GM12878 (cell line): Measurements from ENCODE around the gene CEP57. TPM values are rescaled to one million over a fixed set of nuclear protein-coding genes. Genes with fewer than 3 reads are reported as not detected.

ENCODE experiments used
- ATAC-seq: fragments of 200-7000 bp; cut with Tn5 transposase; 3 replicates; pipeline ENCODE4 v1.9.1; 2020; ENCODE audit warnings: mild to moderate bottlenecking, moderate library complexity
- BruUV-seq: library from RNA; stranded (reverse); fragments of 400-500 nt; replicated peaks from 2 replicates; lab custom pipeline; 2021; lab: Mats Ljungman, UMichigan
- CTCF ChIA-PET: fragments of 300-600 bp; sonication (Branson Sonifier 250); formaldehyde crosslinking; extraction: SDS; loops from one replicate; lab custom pipeline; 2021; ENCODE audit warnings: inconsistent platforms; lab: Yijun Ruan, JAX
- POLR2A ChIA-PET: fragments of 350-600 bp; formaldehyde crosslinking; extraction: SDS; loops from one replicate; lab custom pipeline; 2021; ENCODE audit warnings: inconsistent platforms; lab: Charles Lee
- RAD21 ChIA-PET: fragments of 300-600 bp; sonication (Branson Sonifier 250); formaldehyde crosslinking; loops from one replicate; lab custom pipeline; 2023; ENCODE audit warnings: antibody characterized with exemption; ENCODE audit not compliant: unreplicated experiment; lab: Charles Lee
- SMC1A ChIA-PET: fragments of 300-600 bp; sonication (Branson Sonifier 250); formaldehyde crosslinking; loops from one replicate; lab custom pipeline; 2023; ENCODE audit not compliant: unreplicated experiment, uncharacterized antibody; lab: Charles Lee
- DNase-seq: peaks from one replicate; pipeline ENCODE4 v3.0.0-alpha.2; 2011; ENCODE audit warnings: low read depth, low spot score
- FAIRE-seq: peaks from 3 replicates; lab custom pipeline; 2011; peaks lifted over from hg19 to GRCh38; lab: Jason Lieb, UNC
- H2AFZ ChIP-seq: 2 replicates; pipeline ENCODE4 v1.6.0; 2011; ENCODE audit warnings: low read depth, low read length, control low read depth; ENCODE audit not compliant: control insufficient read depth
- H3K27ac ChIP-seq: 2 replicates; pipeline ENCODE4 v1.5.1; 2011; ENCODE audit warnings: control low read depth; ENCODE audit not compliant: control insufficient read depth, insufficient read depth
- H3K27me3 ChIP-seq, 2 experiments: replicated peaks in 1 of 2; 2 replicates each; pipeline versions ENCODE4 v1.6.0 to v1.6.1; 2011; ENCODE audit warnings: low read length in 1 of 2; ENCODE audit not compliant: control insufficient read depth in 2 of 2, insufficient read depth in 2 of 2
- H3K36me3 ChIP-seq, 2 experiments: 2 replicates each; pipeline ENCODE4 v1.5.1; 2011; ENCODE audit warnings: low read length in 1 of 2; ENCODE audit not compliant: control insufficient read depth in 2 of 2, insufficient read depth in 2 of 2
- H3K4me1 ChIP-seq: 2 replicates; pipeline ENCODE4 v1.6.1; 2011; ENCODE audit warnings: mild to moderate bottlenecking, low read length, moderate library complexity, mixed read lengths; ENCODE audit not compliant: control insufficient read depth, insufficient read depth
- H3K4me2 ChIP-seq: 2 replicates; pipeline ENCODE4 v1.6.0; 2011; ENCODE audit warnings: control low read depth; ENCODE audit not compliant: control insufficient read depth, insufficient read depth
- H3K4me3 ChIP-seq: fragments of 200-600 bp; sonication (generic); 2 replicates; pipeline ENCODE4 v1.5.1; 2016
- H3K79me2 ChIP-seq: 2 replicates; pipeline ENCODE4 v1.6.0; 2011; ENCODE audit warnings: low read length; ENCODE audit not compliant: control insufficient read depth, insufficient read depth
- H3K9ac ChIP-seq: 2 replicates; pipeline ENCODE4 v1.8.0; 2011; ENCODE audit warnings: low read length, control low read depth, mixed read lengths; ENCODE audit not compliant: control insufficient read depth, insufficient read depth
- H3K9me3 ChIP-seq: replicated peaks from 3 replicates; pipeline ENCODE4 v1.5.1; 2011; ENCODE audit warnings: mild to moderate bottlenecking, low read length; ENCODE audit not compliant: control insufficient read depth, insufficient read depth
- H4K20me1 ChIP-seq: 2 replicates; pipeline ENCODE4 v1.6.0; 2011; ENCODE audit not compliant: control insufficient read depth, insufficient read depth
- CHD4 ChIP-seq: fragments of 200-600 bp; sonication (generic); IDR thresholded peaks from 2 replicates; pipeline ENCODE4 v1.6.1; 2016; ENCODE audit warnings: mild to moderate bottlenecking
- IKZF2 ChIP-seq, 2 experiments: fragments of 450-650 bp; IDR thresholded peaks; 2 replicates each; pipeline ENCODE4 v1.6.1; 2017; ENCODE audit warnings: mild to moderate bottlenecking in 2 of 2, moderate library complexity in 2 of 2
- POU2F2 ChIP-seq: IDR thresholded peaks from 3 replicates; pipeline ENCODE4 v1.6.1; 2011; ENCODE audit warnings: low read depth, mild to moderate bottlenecking, low read length, borderline replicate concordance
- SIN3A ChIP-seq: IDR thresholded peaks from 2 replicates; pipeline ENCODE4 v1.6.1; 2012; ENCODE audit warnings: low read depth, low read length, improper control_type of control experiment
- WGBS: methylation state at CpG from one replicate; pipeline ENCODE4 v1.1.6; 2016; ENCODE audit warnings: low lambda C conversion rate; ENCODE audit not compliant: insufficient replicate concordance, insufficient coverage; ENCODE audit errors: missing lambda C conversion rate; 5-methylcytosine and 5-hydroxymethylcytosine counted together
- in situ Hi-C: fragments of 300-500 bp; cut with MboI; formaldehyde crosslinking; loops from 9 replicates; pipeline ENCODE4 v1.14.3; 2018; ENCODE audit warnings: mixed read lengths
- intact Hi-C: fragments of 100-400 bp; cut with micrococcal nuclease; formaldehyde crosslinking; loops from one replicate; pipeline ENCODE4 v1.14.2; 2022; ENCODE audit not compliant: unreplicated experiment
- polyA plus RNA-seq, 11 experiments: library from polyadenylated mRNA; depleted of rRNA in 4 of 11; unstranded in 6 of 11; stranded (reverse) in 5 of 11; fragments of >200 nt; fragmentation: Nextera tagmentation in 4 of 11; fragmentation: Illumina TruSeq in 1 of 11; extraction: Ambion mirVana in 4 of 11; extraction: Trizol in 1 of 11; gene quantifications; 1 replicate in 1 of 11; 2 replicates in 10 of 11; pipeline versions ENCODE4 v1.2.1 to v1.2.3, GENCODE V29; 2011 to 2016; ENCODE audit warnings: inconsistent platforms in 2 of 11, missing spikeins in 2 of 11, low read depth in 1 of 11
- total RNA-seq, 4 experiments: library from RNA; depleted of rRNA in 3 of 4; stranded (reverse); fragments of >200 nt in 3 of 4; fragmentation: Illumina TruSeq in 1 of 4; extraction: Trizol in 1 of 4; gene quantifications; 2 replicates each; pipeline versions ENCODE4 v1.2.1 to v1.2.3, GENCODE V29; 2013 to 2021
- TF ChIP-seq, protein P1 (sequence below): IDR thresholded peaks from 2 replicates; pipeline ENCODE4 v1.6.1; 2011; ENCODE audit warnings: low read depth, mild to moderate bottlenecking, low read length, moderate library complexity, borderline replicate concordance; ENCODE audit errors: extremely low read depth

CEP57 gene
- total and polyA plus RNA-seq, 10 of the 15 experiments (the other 5 are each of a cell fraction or from before 2014, with no cell fraction given), result 19.4 to 85.4 (median 56.8) TPM

DNA sequence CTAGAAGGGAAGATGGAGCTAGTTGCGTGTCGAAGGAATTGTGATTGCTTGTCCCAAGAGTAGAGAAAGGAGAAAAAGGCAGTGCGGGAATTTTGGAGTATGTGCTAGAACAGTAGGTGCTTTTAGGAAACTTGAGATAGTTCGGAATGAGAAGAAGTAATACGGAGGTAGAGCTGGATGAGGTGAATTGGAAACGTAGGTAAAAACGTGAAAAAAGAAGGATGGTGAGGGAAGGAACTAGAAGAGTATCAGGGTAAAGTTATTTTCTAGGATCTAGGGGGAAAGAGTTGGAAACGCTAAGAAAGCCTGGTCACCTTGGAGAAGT is 1.4 kb downstream of the CEP57 start:
- CTCF ChIA-PET, result interaction anchor here (0.6 to 3.3 kb wide), 13 partner anchors 11 to 725 kb away, joined by 3 to 16 read pairs (median 4); partner anchors contain the start of genes MAML2, SESN3 and SRSF8
- Histone ChIP-seq H3K27ac (peak overlapping the region; percentile 90), H3K36me3 (no peaks in the 10 kb centered on the region; a peak in 1 of 4 replicates), H2AFZ (no peak overlapping the region), H3K4me2 (peak overlapping the region; percentile 46), H3K79me2 (peaks cover 79% of the 10 kb centered on the region), H3K9ac (peak overlapping the region; percentile 94), H3K4me1 (0 out of 2 replicates have a peak, but pooled peaks cover 3% of the 10 kb centered on the region), H3K27me3 (no peaks in the 10 kb centered on the region), H3K4me3 (peak overlapping the region; percentile 87), H3K9me3 (no peaks in the 10 kb centered on the region), H4K20me1 (no peaks in the 10 kb centered on the region)
- FAIRE-seq, result no peak
- POLR2A ChIA-PET, result interaction anchor here (0.6 to 5.5 kb wide), 12 partner anchors 11 to 724 kb away, joined by 3 to 29 read pairs (median 6); partner anchors contain the start of genes CCDC82, JRKL, SESN3 and SRSF8
- in situ Hi-C loops (loop anchor here (5.0 kb wide), 1 partner anchor 596 kb away; the partner anchor contains the start of gene CCDC82), intact Hi-C loops (loop anchor here (5.0 kb wide), 2 partner anchors 131 to 636 kb away; partner anchors contain the start of gene MTMR2)
- TSS peak; percentile 60 for BruUV-seq
- no peak for ATAC-seq
- TF ChIP-seq CHD4, result no peak
- TF ChIP-seq IKZF2 (IDR thresholded peaks at IDR 0.05), result no peak
- no peak for TF ChIP-seq SIN3A
- TF ChIP-seq POU2F2, result no peak
- TF ChIP-seq, protein P1, sequence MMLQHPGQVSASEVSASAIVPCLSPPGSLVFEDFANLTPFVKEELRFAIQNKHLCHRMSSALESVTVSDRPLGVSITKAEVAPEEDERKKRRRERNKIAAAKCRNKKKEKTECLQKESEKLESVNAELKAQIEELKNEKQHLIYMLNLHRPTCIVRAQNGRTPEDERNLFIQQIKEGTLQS, result no peak
- RAD21 ChIA-PET, result interaction anchor here (0.7 to 3.1 kb wide), 10 partner anchors 12 to 723 kb away, joined by 3 to 20 read pairs (median 6); partner anchors contain the start of genes CCDC82, JRKL and SESN3
- DNase-seq, result no peak
- 26% methylated on average over 8 of the region's 8 CpGs for WGBS
- SMC1A ChIA-PET, result interaction anchor here (0.8 to 5.6 kb wide), 18 partner anchors 8 to 638 kb away, joined by 3 to 37 read pairs (median 6); partner anchors contain the start of genes CCDC82, JRKL and MAML2
